Uterus (tissue), 4 donors: ENCODE measurements around the gene ZNF699. TPM values are rescaled to one million over a fixed set of nuclear protein-coding genes. Genes with fewer than 3 reads are reported as not detected.
"Not testable (repeated sequence)": the region's sequence is repeated elsewhere in the genome, so short reads cannot be mapped to it uniquely, and the experiment has no call there.

ENCODE experiments used
- DNase-seq, 2 donors: peaks; one replicate each; pipeline ENCODE4 v3.0.0-alpha.2; 2019 to 2020
- H3K27ac ChIP-seq, 2 donors: fragments of 200-600 bp; sonication (generic); 1 replicate in 1 of 2; 2 replicates in 1 of 2; pipeline ENCODE4 v1.5.1; 2016 to 2018
- H3K27me3 ChIP-seq, 2 donors: fragments of 200-600 bp; sonication (generic); one replicate each; pipeline ENCODE4 v1.5.1; 2018 to 2019; ENCODE audit warnings: control low read depth in 1 of 2
- H3K36me3 ChIP-seq, 2 donors: fragments of 200-600 bp; sonication (generic); one replicate each; pipeline ENCODE4 v1.5.1; 2019; ENCODE audit warnings: control low read depth in 1 of 2
- H3K4me1 ChIP-seq, 2 donors: fragments of 200-600 bp; sonication (generic); one replicate each; pipeline ENCODE4 v1.5.1; 2018 to 2019; ENCODE audit warnings: control low read depth in 1 of 2
- H3K4me3 ChIP-seq, 2 donors: fragments of 200-600 bp; sonication (generic); 1 replicate in 1 of 2; 2 replicates in 1 of 2; pipeline ENCODE4 v1.5.1; 2018 to 2019; ENCODE audit warnings: mild to moderate bottlenecking in 1 of 2
- H3K9me3 ChIP-seq, 2 donors: fragments of 200-600 bp; sonication (generic); one replicate each; pipeline ENCODE4 v1.5.1; 2019; ENCODE audit warnings: control low read depth in 1 of 2
- CTCF ChIP-seq, 4 experiments: fragments of 200-600 bp in 2 of 4; fragments of 450-650 bp in 2 of 4; sonication (generic) in 2 of 4; IDR thresholded peaks; one replicate each; pipeline ENCODE4 v1.5.1; 2016 to 2019; ENCODE audit warnings: antibody characterized with exemption in 4 of 4, mild to moderate bottlenecking in 2 of 4, moderate library complexity in 1 of 4
- POLR2A ChIP-seq, 2 donors: fragments of 450-650 bp; IDR thresholded peaks; one replicate each; pipeline ENCODE4 v1.6.1; 2016; ENCODE audit warnings: antibody characterized with exemption in 2 of 2, mild to moderate bottlenecking in 1 of 2, moderate library complexity in 1 of 2
- intact Hi-C: fragments of 100-400 bp; cut with DNase I; formaldehyde crosslinking; loops from one replicate; pipeline ENCODE4 v1.15.1; 2023; ENCODE audit warnings: low total_unique reads
- total RNA-seq, 4 donors: library from RNA; depleted of rRNA in 3 of 4; stranded (reverse); fragments of >200 nt in 3 of 4; gene quantifications; one replicate each; pipeline versions ENCODE4 v1.1.0 to v1.2.4, GENCODE V29; 2014 to 2023
- donor health status: DM: yes; HTN: yes; CAD: no.

ZNF699 gene
- total RNA-seq, 4 donors from 2014 or later = 1.8 to 34.6 (median 11.6) TPM

DNA sequence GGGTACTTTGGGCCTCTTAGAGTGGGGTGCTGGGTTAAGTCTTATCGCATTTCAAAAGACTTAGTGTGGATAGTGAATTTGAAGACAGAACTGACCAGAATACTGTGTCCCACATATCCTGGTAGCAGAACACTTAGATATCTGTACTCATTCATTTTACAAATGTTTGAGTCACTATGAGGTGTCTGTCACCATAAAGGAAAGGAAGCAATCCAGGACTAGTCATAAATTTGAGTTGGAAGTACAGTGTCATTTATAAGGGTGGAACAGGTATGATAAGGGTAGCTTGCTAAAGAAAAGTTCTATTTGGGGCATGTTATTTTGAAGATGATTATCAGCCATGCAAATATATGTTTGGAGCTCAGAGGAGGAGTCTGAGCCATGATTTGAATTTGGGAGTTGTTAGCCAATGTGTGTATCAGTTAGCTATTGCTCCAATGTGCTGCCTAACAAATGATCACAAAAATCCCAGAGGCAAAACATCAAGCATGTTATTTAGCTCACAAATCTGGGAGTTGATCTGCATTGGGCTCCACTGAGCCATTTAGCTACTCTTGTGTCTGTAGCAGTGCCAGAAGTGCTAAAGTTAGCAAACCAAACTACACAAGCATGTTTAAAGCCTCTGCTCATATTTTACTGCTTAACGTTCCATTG lies 20.3 kb downstream of the ZNF699 start:
- Histone ChIP-seq H3K27ac (no peak overlapping the region), H3K27me3 (no peaks in the 10 kb centered on the region), H3K4me3 (no peak overlapping the region), H3K36me3 (no peaks in the 10 kb centered on the region), H3K4me1 (no peaks in the 10 kb centered on the region), H3K9me3 (peaks cover 0 to 57% of the 10 kb centered on the region in 2 donors)
- TF ChIP-seq POLR2A (IDR thresholded peaks at IDR 0.05) (no peak), CTCF (IDR thresholded peaks at IDR 0.05) (no peak)
- intact Hi-C loops = no loop called here
- no peak for DNase-seq

DNA sequence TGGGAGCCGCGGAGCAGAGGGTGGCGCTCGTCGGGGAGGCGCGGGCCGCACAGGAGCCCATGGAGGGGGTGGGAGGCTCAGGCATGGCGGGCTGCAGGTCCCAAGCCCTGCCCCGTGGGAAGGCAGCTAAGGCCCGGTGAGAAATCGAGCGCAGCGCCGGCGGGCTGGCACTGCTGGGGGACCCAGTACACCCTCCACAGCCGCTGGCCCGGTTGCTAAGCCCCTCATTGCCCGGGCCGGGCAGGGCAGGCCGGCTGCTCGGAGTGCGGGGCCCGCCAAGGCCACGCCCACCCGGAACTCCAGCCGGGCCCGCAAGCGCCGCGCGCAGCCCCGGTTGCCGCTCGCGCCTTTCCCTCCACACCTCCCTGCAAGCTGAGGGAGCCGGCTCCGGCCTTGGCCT lies 26.2 kb downstream of the ZNF699 start:
- H3K27ac ChIP-seq, DNase-seq, H3K36me3 ChIP-seq, H3K4me1 ChIP-seq, H3K27me3 ChIP-seq, intact Hi-C loops, H3K4me3 ChIP-seq: not testable (repeated sequence)
- peaks cover 0 to 12% of the 10 kb centered on the region in 2 donors for H3K9me3 ChIP-seq

DNA sequence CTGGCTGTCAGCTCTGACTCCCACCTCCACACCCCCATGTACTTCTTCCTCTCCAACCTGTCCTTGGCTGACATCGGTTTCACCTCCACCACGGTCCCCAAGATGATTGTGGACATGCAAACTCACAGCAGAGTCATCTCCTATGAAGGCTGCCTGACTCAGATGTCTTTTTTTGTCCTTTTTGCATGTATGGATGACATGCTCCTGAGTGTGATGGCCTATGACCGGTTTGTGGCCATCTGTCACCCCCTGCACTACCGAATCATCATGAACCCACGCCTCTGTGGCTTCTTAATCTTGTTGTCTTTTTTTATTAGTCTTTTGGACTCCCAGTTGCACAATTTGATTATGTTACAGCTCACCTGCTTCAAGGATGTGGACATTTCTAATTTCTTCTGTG lies 58.4 kb downstream of the ZNF699 start:
- Histone ChIP-seq H3K4me1 (no peaks in the 10 kb centered on the region), H3K36me3 (no peaks in the 10 kb centered on the region), H3K4me3 (no peak overlapping the region), H3K27ac (no peak overlapping the region), H3K9me3 (no peaks in the 10 kb centered on the region), H3K27me3 (no peaks in the 10 kb centered on the region)
- intact Hi-C loops = no loop called here
- no peak for DNase-seq
- no peak for TF ChIP-seq POLR2A (IDR thresholded peaks at IDR 0.05)
- TF ChIP-seq CTCF (IDR thresholded peaks at IDR 0.05) = no peak

- Histone ChIP-seq H3K27ac (no peak within 1 kb of the TSS), H3K27me3 (no peaks in the 10 kb centered on the region), H3K9me3 (no peaks in the 10 kb centered on the region), H3K36me3 (no peaks in the 10 kb centered on the region), H3K4me1 (no peaks in the 10 kb centered on the region), H3K4me3 (no peak within 1 kb of the TSS)
- DNase-seq = no peak
- intact Hi-C loops = no loop called here
- no peak for TF ChIP-seq CTCF (IDR thresholded peaks at IDR 0.05)
- no peak for TF ChIP-seq POLR2A (IDR thresholded peaks at IDR 0.05)
These were observed 59.0 kb downstream of the ZNF699 start, which contains the start of gene OR7E24 for GRCh38 chr19:9250630-9251029. OR7E24 (plus strand) TSS chr19:9250930; CDS start chr19:9251044, 114 bp downstream.

Other genes starting within 250 kb of the ZNF699 start
- not detected for gene OR1M1, start 222.8 kb downstream of the ZNF699 start, total RNA-seq
- not detected for gene OR7G2, start 202.4 kb downstream of the ZNF699 start, total RNA-seq
- gene OR7G1, start 194.1 kb downstream of the ZNF699 start, total RNA-seq = not detected
- not detected for gene OR7G3, start 182.9 kb downstream of the ZNF699 start, total RNA-seq
- 10 to 100 TPM in 2 of 4 donors, 1 to 10 TPM in 2; 4.4 to 42.6 (median 13.6) TPM for gene ZNF317, start 169.4 kb downstream of the ZNF699 start, total RNA-seq
- not detected for gene OR7D2, start 130.9 kb downstream of the ZNF699 start, total RNA-seq
- not detected for gene OR7D4, start 90.2 kb downstream of the ZNF699 start, total RNA-seq
- not detected for gene OR7E24, start 58.9 kb downstream of the ZNF699 start, total RNA-seq
- gene ZNF559, start 14.3 kb upstream of the ZNF699 start, total RNA-seq = 10 to 100 TPM in 3 of 4 donors, 1 to 10 TPM in 1; 5.3 to 60.1 (median 30.2) TPM
- gene ZNF177, start 53.2 kb upstream of the ZNF699 start, total RNA-seq = 1 to 10 TPM in 3 of 4 donors, not detected in 1; 4.4 to 8.7 (median 5.8) TPM
- gene ZNF266, start 125.7 kb upstream of the ZNF699 start, total RNA-seq = 10 to 100 TPM; 12.6 to 49.1 (median 35.4) TPM
- under 1 TPM in 1 of 4 donors, not detected in 3; 0.37 TPM for gene ZNF560, start 188.8 kb upstream of the ZNF699 start, total RNA-seq
- gene ZNF426, start 228.8 kb upstream of the ZNF699 start, total RNA-seq = 10 to 100 TPM in 3 of 4 donors, 1 to 10 TPM in 1; 5.1 to 47.0 (median 27.0) TPM